Measurements from ENCODE around the gene OR2V2.
"Not testable (repeated sequence)": the region's sequence is repeated elsewhere in the genome, so short reads cannot be mapped to it uniquely, and the experiment has no call there.

Gene OR2V2

DNA sequence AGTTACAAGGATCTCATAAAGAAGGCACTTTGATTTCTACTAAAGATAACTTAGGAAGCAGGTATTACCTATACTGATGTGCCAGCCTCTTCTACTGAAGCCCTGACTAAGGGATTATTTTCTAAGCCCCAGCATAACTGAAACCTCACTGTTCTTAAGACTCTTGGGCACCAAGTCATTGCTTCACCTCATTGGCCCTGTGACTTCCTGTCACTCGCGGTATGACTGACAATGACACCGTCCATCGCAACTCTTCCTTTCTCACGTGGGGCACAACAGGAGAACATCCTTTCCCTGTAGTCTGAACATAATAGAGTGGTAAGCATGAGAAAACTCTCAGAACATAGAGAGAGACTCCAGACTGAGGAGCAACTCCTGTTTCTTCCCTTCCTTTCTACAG, 6.4 kb downstream of the OR2V2 start:
- H3K36me3 Mint-ChIP-seq (ENCODE audit: low read depth): no peaks in the 10 kb centered on the region
- TF ChIP-seq, protein P1, sequence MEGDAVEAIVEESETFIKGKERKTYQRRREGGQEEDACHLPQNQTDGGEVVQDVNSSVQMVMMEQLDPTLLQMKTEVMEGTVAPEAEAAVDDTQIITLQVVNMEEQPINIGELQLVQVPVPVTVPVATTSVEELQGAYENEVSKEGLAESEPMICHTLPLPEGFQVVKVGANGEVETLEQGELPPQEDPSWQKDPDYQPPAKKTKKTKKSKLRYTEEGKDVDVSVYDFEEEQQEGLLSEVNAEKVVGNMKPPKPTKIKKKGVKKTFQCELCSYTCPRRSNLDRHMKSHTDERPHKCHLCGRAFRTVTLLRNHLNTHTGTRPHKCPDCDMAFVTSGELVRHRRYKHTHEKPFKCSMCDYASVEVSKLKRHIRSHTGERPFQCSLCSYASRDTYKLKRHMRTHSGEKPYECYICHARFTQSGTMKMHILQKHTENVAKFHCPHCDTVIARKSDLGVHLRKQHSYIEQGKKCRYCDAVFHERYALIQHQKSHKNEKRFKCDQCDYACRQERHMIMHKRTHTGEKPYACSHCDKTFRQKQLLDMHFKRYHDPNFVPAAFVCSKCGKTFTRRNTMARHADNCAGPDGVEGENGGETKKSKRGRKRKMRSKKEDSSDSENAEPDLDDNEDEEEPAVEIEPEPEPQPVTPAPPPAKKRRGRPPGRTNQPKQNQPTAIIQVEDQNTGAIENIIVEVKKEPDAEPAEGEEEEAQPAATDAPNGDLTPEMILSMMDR (IDR thresholded peaks at IDR 0.05; ENCODE audit: unreplicated experiment in 3 of 3): no peak
- peaks cover 2% of the 10 kb centered on the region for H3K9me3 Mint-ChIP-seq
- H3K27me3 Mint-ChIP-seq (ENCODE audit: low read depth): peaks cover 49% of the 10 kb centered on the region
- H3K27ac Mint-ChIP-seq: no peak overlapping the region
- H3K4me1 Mint-ChIP-seq: no peaks in the 10 kb centered on the region
- no peak overlapping the region for H3K4me3 Mint-ChIP-seq

DNA sequence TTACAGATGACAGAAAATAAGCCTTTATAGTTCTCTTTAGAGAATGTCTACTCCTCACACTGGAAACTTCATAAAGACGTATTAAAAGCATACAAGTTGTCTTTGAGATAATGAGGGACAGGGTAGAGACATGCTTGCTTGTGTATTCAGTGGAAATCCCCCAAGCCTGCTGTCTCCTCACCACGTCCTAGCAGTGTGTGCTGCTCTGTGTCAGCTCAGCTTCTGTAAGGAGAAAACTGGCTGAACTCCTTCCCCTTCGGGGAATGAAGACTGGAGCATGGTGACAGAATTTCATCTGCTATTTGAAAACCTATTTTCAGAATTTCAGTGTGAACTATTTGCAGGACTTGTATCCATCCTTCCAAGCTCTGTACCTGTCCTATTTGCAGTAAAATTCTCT, 9.4 kb downstream of the OR2V2 start:
- Mint-ChIP-seq H3K9me3 (peaks cover 2% of the 10 kb centered on the region), H3K4me1 (peaks cover 5% of the 10 kb centered on the region), H3K27ac (no peak overlapping the region), H3K4me3 (no peak overlapping the region), H3K27me3 (ENCODE audit: low read depth) (peaks cover 37% of the 10 kb centered on the region), H3K36me3 (ENCODE audit: low read depth) (no peaks in the 10 kb centered on the region)
- TF ChIP-seq, protein P1 (IDR thresholded peaks at IDR 0.05; ENCODE audit: unreplicated experiment in 3 of 3): no peak

DNA sequence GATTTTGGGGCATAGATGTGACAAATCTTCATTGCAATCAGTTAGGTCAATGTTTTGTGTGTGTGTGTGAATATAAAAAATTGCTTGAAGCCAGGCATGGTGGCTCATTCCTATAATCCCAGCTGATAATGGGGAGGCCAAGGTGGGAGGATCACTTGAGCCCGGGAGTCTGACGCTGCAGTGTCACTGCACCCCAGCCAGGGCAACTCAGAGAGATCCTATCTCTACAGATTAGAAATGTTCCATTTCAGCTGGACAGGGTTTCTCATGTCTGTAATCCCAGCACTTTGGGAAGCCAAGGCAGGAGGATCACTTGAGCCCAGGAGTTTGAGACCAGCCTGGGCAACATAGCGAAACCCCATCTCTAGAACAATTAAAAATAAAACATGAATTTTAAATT, 11.5 kb downstream of the OR2V2 start:
- H3K4me1 Mint-ChIP-seq: peaks cover 8% of the 10 kb centered on the region
- TF ChIP-seq, protein P1 (IDR thresholded peaks at IDR 0.05; ENCODE audit: unreplicated experiment in 3 of 3): no peak
- H3K9me3 Mint-ChIP-seq: peaks cover 2% of the 10 kb centered on the region
- no peak overlapping the region for H3K27ac Mint-ChIP-seq
- H3K4me3 Mint-ChIP-seq: no peak overlapping the region
- H3K36me3 Mint-ChIP-seq (ENCODE audit: low read depth): no peaks in the 10 kb centered on the region
- H3K27me3 Mint-ChIP-seq (ENCODE audit: low read depth): peaks cover 43% of the 10 kb centered on the region

DNA sequence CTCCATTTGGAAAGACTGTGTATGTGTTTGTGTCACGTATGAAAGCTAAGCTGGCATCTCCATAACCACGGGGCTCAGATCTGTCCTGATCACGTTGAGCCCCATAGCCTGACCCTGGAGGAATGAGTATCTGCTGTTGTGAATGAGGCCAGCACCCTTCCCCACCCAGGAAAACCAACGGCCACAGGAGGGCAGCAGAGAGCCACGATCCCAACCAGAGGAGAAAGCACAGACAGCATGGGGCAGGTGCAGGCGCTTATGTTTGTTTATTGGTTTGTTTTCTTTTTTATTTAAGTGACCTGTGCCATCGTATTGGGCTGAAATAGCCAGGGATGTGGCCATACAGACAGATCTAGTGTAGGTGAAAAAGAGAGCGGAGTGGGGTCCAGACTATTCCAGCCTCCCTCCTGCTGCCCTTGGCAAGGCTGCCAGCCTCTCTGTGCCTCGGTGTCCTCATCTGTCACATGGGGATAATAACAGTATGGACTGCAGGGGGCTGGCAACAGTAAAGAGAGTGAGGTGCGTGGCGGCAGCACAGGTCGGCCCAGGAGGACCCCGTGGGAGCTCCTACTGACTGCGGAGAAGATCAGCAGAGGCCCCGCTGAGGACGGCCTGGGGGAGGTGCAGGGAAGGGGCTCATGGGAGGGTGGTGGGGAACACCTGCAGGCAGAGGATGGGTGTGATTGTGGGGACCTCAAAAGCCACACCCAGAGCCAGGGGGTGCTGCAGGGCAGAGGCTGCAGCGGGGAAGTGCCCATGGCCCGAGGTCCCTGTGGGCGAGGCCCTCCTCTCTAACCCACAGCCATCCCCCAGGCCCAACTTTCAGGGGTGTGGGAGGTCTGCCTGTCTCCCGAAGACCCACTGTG, 12.1 kb downstream of the OR2V2 start:
- Mint-ChIP-seq H3K27me3 (ENCODE audit: low read depth) (peaks cover 47% of the 10 kb centered on the region), H3K4me1 (peaks cover 9% of the 10 kb centered on the region), H3K27ac (peak overlapping the region in 1 of 3 experiments; percentile 36), H3K9me3 (peaks cover 2% of the 10 kb centered on the region), H3K4me3 (peak overlapping the region; percentile 51 to 67 (median 65)), H3K36me3 (ENCODE audit: low read depth) (no peaks in the 10 kb centered on the region)
- TF ChIP-seq, protein P1 (IDR thresholded peaks at IDR 0.05; ENCODE audit: unreplicated experiment in 3 of 3): peak; percentile 72 to 82 (median 82)

- Mint-ChIP-seq H3K27ac (no peak overlapping the region), H3K9me3 (no peaks in the 10 kb centered on the region), H3K27me3 (ENCODE audit: low read depth) (peaks cover 53% of the 10 kb centered on the region), H3K4me1 (peaks cover 9% of the 10 kb centered on the region), H3K4me3 (peak overlapping the region; percentile 30 to 72 (median 44)), H3K36me3 (ENCODE audit: low read depth) (no peaks in the 10 kb centered on the region)
- TF ChIP-seq, protein P1 (IDR thresholded peaks at IDR 0.05; ENCODE audit: unreplicated experiment in 3 of 3): no peak
These were observed 12.9 kb downstream of the OR2V2 start for GRCh38 chr5:181160152-181160754.

DNA sequence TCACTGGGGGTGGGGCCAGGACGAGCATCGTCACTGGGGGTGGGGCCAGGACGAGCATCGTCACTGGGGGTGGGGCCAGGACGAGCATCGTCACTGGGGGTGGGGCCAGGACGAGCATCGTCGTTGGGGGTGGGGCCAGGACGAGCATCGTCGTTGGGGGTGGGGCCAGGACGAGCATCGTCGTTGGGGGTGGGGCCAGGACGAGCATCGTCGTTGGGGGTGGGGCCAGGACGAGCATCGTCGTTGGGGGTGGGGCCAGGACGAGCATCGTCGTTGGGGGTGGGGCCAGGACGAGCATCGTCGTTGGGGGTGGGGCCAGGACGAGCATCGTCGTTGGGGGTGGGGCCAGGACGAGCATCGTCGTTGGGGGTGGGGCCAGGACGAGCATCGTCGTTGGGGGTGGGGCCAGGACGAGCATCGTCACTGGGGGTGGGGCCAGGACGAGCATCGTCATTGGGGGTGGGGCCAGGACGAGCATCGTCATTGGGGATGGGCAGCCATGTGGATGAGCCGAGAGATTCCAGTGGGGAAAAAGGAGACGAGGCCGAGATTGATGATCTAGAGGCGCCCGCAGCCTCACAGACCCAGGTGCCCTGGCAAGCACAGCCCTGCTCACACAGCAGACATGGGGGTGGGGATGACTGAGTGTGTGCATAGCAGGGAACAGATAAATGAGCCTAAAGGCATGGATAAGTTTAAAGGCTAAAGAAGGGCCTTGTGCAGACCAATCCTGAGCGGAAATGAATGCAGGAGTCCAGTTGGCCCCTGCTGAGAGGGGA, 13.6 kb downstream of the OR2V2 start:
- H3K27me3 Mint-ChIP-seq (ENCODE audit: low read depth): peaks cover 60% of the 10 kb centered on the region
- H3K9me3 Mint-ChIP-seq; H3K4me1 Mint-ChIP-seq; H3K36me3 Mint-ChIP-seq (ENCODE audit: low read depth): not testable (repeated sequence)
- H3K27ac Mint-ChIP-seq: peak overlapping the region in 2 of 3 experiments; percentile 33 to 63
- H3K4me3 Mint-ChIP-seq: peak overlapping the region; percentile 68 to 78 (median 73)

Measured in nephron (organoid).